Fibroblast of lung (primary cell): ENCODE data around the gene ARHGAP12.

ENCODE experiments used
- CTCF ChIP-seq, 2 donors: IDR thresholded peaks in 1 of 2; conservative IDR thresholded peaks in 1 of 2; 1 replicate in 1 of 2; 2 replicates in 1 of 2; pipeline ENCODE4 v1.5.1; 2011 to 2012; ENCODE audit warnings: low read length in 2 of 2, control low read depth in 1 of 2, inconsistent platforms in 1 of 2, low read depth in 1 of 2, mild to moderate bottlenecking in 1 of 2
- EZH2 ChIP-seq: IDR thresholded peaks from 2 replicates; pipeline ENCODE4 v1.5.1; 2012; ENCODE audit warnings: low read length, control low read depth, mild to moderate bottlenecking; ENCODE audit errors: missing control alignments

- no peak for TF ChIP-seq CTCF (conservative IDR thresholded peaks at IDR 0.05 in 1 of 2, IDR thresholded peaks at IDR 0.05 in 1 of 2; ENCODE audit: low read depth in 1 of 2, low read length in 2 of 2)
- no peak for TF ChIP-seq EZH2
These were observed 170.8 kb downstream of the ARHGAP12 start for GRCh38 chr10:31757831-31758230.
